Measurements from ENCODE around the gene SLC22A23. TPM values are rescaled to one million over a fixed set of nuclear protein-coding genes. Genes with fewer than 3 reads are reported as not detected.

Gene SLC22A23
- total RNA-seq, 2 experiments from 2014 or later: 0.23 to 0.24 TPM

GRCh38 chr6:3466488-3467219, 9.8 kb upstream of the SLC22A23 start:
- POLR2A ChIA-PET: no interaction called here
- H3K4me3 Mint-ChIP-seq: no peak overlapping the region
- no peak for DNase-seq
- H3K36me3 Mint-ChIP-seq (ENCODE audit: low read depth): no peaks in the 10 kb centered on the region
- H3K4me1 Mint-ChIP-seq (ENCODE audit: low read depth): no peaks in the 10 kb centered on the region
- H3K27me3 Mint-ChIP-seq (ENCODE audit: low read depth): peaks cover 12% of the 10 kb centered on the region
- H3K27ac Mint-ChIP-seq: no peak overlapping the region
- no peak for ATAC-seq
- no peaks in the 10 kb centered on the region for H3K9me3 Mint-ChIP-seq (ENCODE audit: insufficient read depth)
- CTCF ChIA-PET: interaction anchor here (1.0 kb wide), 1 partner anchor 8 kb away, joined by 3 read pairs; no protein-coding TSS in a partner anchor

- no peaks in the 10 kb centered on the region for H3K9me3 Mint-ChIP-seq (ENCODE audit: insufficient read depth)
- no peak overlapping the region for H3K27ac Mint-ChIP-seq
- H3K4me3 Mint-ChIP-seq: no peak overlapping the region
- CTCF ChIA-PET: interaction anchor here (1.1 to 2.0 kb wide), 3 partner anchors 12 to 272 kb away, joined by 3 to 5 read pairs (median 3); no protein-coding TSS in a partner anchor
- no peak for ATAC-seq
- POLR2A ChIA-PET: no interaction called here
- peaks cover 40% of the 10 kb centered on the region for H3K27me3 Mint-ChIP-seq (ENCODE audit: low read depth)
- H3K36me3 Mint-ChIP-seq (ENCODE audit: low read depth): no peaks in the 10 kb centered on the region
- DNase-seq: no peak
- peaks cover 6% of the 10 kb centered on the region for H3K4me1 Mint-ChIP-seq (ENCODE audit: low read depth)
Measured at GRCh38 chr6:3460253-3460652, 3.4 kb upstream of the SLC22A23 start.

GRCh38 chr6:3458706-3459421, 2.0 kb upstream of the SLC22A23 start:
- CTCF ChIA-PET: interaction anchor here (1.0 to 1.1 kb wide), 3 partner anchors 9 to 273 kb away, joined by 3 read pairs; no protein-coding TSS in a partner anchor
- POLR2A ChIA-PET: no interaction called here
- Mint-ChIP-seq H3K4me3 (no peak overlapping the region), H3K4me1 (ENCODE audit: low read depth) (peaks cover 6% of the 10 kb centered on the region), H3K9me3 (ENCODE audit: insufficient read depth) (no peaks in the 10 kb centered on the region), H3K27me3 (ENCODE audit: low read depth) (peaks cover 40% of the 10 kb centered on the region), H3K27ac (no peak overlapping the region), H3K36me3 (ENCODE audit: low read depth) (no peaks in the 10 kb centered on the region)
- DNase-seq (no peak), ATAC-seq (no peak)

GRCh38 chr6:3457710-3458602, 1.1 kb upstream of the SLC22A23 start:
- H3K4me3 Mint-ChIP-seq: peak overlapping the region; percentile 35
- H3K27ac Mint-ChIP-seq: no peak overlapping the region
- no peak for ATAC-seq
- ChIA-PET CTCF (interaction anchor here (0.9 to 1.1 kb wide), 3 partner anchors 9 to 46 kb away, joined by 3 to 4 read pairs (median 3); no protein-coding TSS in a partner anchor), POLR2A (no interaction called here)
- H3K4me1 Mint-ChIP-seq (ENCODE audit: low read depth): peaks cover 6% of the 10 kb centered on the region
- H3K36me3 Mint-ChIP-seq (ENCODE audit: low read depth): no peaks in the 10 kb centered on the region
- peak; percentile 33 for DNase-seq
- no peaks in the 10 kb centered on the region for H3K9me3 Mint-ChIP-seq (ENCODE audit: insufficient read depth)
- H3K27me3 Mint-ChIP-seq (ENCODE audit: low read depth): peaks cover 40% of the 10 kb centered on the region

- ChIA-PET CTCF (no interaction called here), POLR2A (no interaction called here)
- Mint-ChIP-seq H3K36me3 (ENCODE audit: low read depth) (no peaks in the 10 kb centered on the region), H3K4me1 (ENCODE audit: low read depth) (peaks cover 6% of the 10 kb centered on the region), H3K4me3 (no peak overlapping the region), H3K9me3 (ENCODE audit: insufficient read depth) (no peaks in the 10 kb centered on the region), H3K27me3 (ENCODE audit: low read depth) (peaks cover 42% of the 10 kb centered on the region), H3K27ac (no peak overlapping the region)
- ATAC-seq (peak; percentile 61), DNase-seq (no peak)
Measured at GRCh38 chr6:3456395-3456897, 404 bp downstream of the SLC22A23 start.

GRCh38 chr6:3455569-3456394, 1.1 kb downstream of the SLC22A23 start:
- ChIA-PET CTCF (no interaction called here), POLR2A (no interaction called here)
- no peak for ATAC-seq
- Mint-ChIP-seq H3K27ac (no peak overlapping the region), H3K9me3 (ENCODE audit: insufficient read depth) (no peaks in the 10 kb centered on the region), H3K4me1 (ENCODE audit: low read depth) (peaks cover 6% of the 10 kb centered on the region), H3K27me3 (ENCODE audit: low read depth) (peaks cover 40% of the 10 kb centered on the region), H3K36me3 (ENCODE audit: low read depth) (no peaks in the 10 kb centered on the region), H3K4me3 (no peak overlapping the region)
- DNase-seq: no peak

- Mint-ChIP-seq H3K27ac (no peak overlapping the region), H3K4me1 (ENCODE audit: low read depth) (peaks cover 6% of the 10 kb centered on the region), H3K27me3 (ENCODE audit: low read depth) (peaks cover 37% of the 10 kb centered on the region), H3K36me3 (ENCODE audit: low read depth) (no peaks in the 10 kb centered on the region), H3K9me3 (ENCODE audit: insufficient read depth) (no peaks in the 10 kb centered on the region), H3K4me3 (no peak overlapping the region)
- no peak for ATAC-seq
- ChIA-PET CTCF (interaction anchor here (1.3 kb wide), 1 partner anchor 11 kb away, joined by 3 read pairs; no protein-coding TSS in a partner anchor), POLR2A (no interaction called here)
- no peak for DNase-seq
Measured at GRCh38 chr6:3455147-3455568, 1.7 kb downstream of the SLC22A23 start.

GRCh38 chr6:3454273-3455010, 2.4 kb downstream of the SLC22A23 start:
- CTCF ChIA-PET: interaction anchor here (1.3 kb wide), 1 partner anchor 10 kb away, joined by 3 read pairs; no protein-coding TSS in a partner anchor
- Mint-ChIP-seq H3K4me1 (ENCODE audit: low read depth) (peaks cover 9% of the 10 kb centered on the region), H3K27me3 (ENCODE audit: low read depth) (peaks cover 30% of the 10 kb centered on the region), H3K9me3 (ENCODE audit: insufficient read depth) (no peaks in the 10 kb centered on the region), H3K27ac (no peak overlapping the region), H3K36me3 (ENCODE audit: low read depth) (no peaks in the 10 kb centered on the region), H3K4me3 (no peak overlapping the region)
- DNase-seq (no peak), ATAC-seq (no peak)
- POLR2A ChIA-PET: no interaction called here

GRCh38 chr6:3453413-3454272, 3.2 kb downstream of the SLC22A23 start:
- ATAC-seq: no peak
- POLR2A ChIA-PET: no interaction called here
- no peaks in the 10 kb centered on the region for H3K9me3 Mint-ChIP-seq (ENCODE audit: insufficient read depth)
- no peak overlapping the region for H3K4me3 Mint-ChIP-seq
- DNase-seq: no peak
- H3K36me3 Mint-ChIP-seq (ENCODE audit: low read depth): no peaks in the 10 kb centered on the region
- no peak overlapping the region for H3K27ac Mint-ChIP-seq
- CTCF ChIA-PET: interaction anchor here (0.9 to 1.3 kb wide), 2 partner anchors 9 to 10 kb away, joined by 3 read pairs; no protein-coding TSS in a partner anchor
- H3K27me3 Mint-ChIP-seq (ENCODE audit: low read depth): peaks cover 22% of the 10 kb centered on the region
- H3K4me1 Mint-ChIP-seq (ENCODE audit: low read depth): peaks cover 14% of the 10 kb centered on the region

GRCh38 chr6:3451498-3451897, 5.4 kb downstream of the SLC22A23 start:
- no peaks in the 10 kb centered on the region for H3K9me3 Mint-ChIP-seq (ENCODE audit: insufficient read depth)
- POLR2A ChIA-PET: no interaction called here
- peaks cover 7% of the 10 kb centered on the region for H3K4me1 Mint-ChIP-seq (ENCODE audit: low read depth)
- H3K27me3 Mint-ChIP-seq (ENCODE audit: low read depth): peaks cover 11% of the 10 kb centered on the region
- DNase-seq: no peak
- ATAC-seq: no peak
- no peaks in the 10 kb centered on the region for H3K36me3 Mint-ChIP-seq (ENCODE audit: low read depth)
- no peak overlapping the region for H3K27ac Mint-ChIP-seq
- CTCF ChIA-PET: no interaction called here
- H3K4me3 Mint-ChIP-seq: no peak overlapping the region

All from activated CD8-positive, alpha-beta T cell treated with anti-CD3 and anti-CD28 coated beads, Interleukin-2, amount 10 ng/mL, durations not matched to agents 7 days and 5 days (primary cell).